NCI-H1417 treated with DMSO at 0.1 percent for 48 hours (cell line): Measurements from ENCODE around the gene YKT6.

Experiments
- DNase-seq: peaks from one replicate; lab custom pipeline; 2025; lab: John Stamatoyannopoulos, UW

The YKT6 gene

GRCh38 chr7:44218418-44219201 lies 17.8 kb downstream of the YKT6 start:
- DNase-seq: no peak

- DNase-seq: no peak
These were observed 18.7 kb downstream of the YKT6 start for GRCh38 chr7:44219371-44220045.

- no peak for DNase-seq
These were observed 19.2 kb downstream of the YKT6 start for GRCh38 chr7:44220046-44220357.

GRCh38 chr7:44220358-44221112 lies 19.8 kb downstream of the YKT6 start:
- no peak for DNase-seq

GRCh38 chr7:44221231-44221791 lies 20.5 kb downstream of the YKT6 start:
- no peak for DNase-seq

GRCh38 chr7:44222074-44222473 lies 21.3 kb downstream of the YKT6 start:
- DNase-seq: no peak

- no peak for DNase-seq
These were observed 22.0 kb downstream of the YKT6 start for GRCh38 chr7:44222776-44223261.

GRCh38 chr7:44223362-44224079 lies 22.7 kb downstream of the YKT6 start:
- DNase-seq: peak; percentile 27

GRCh38 chr7:44224080-44224973 lies 23.5 kb downstream of the YKT6 start:
- peak; percentile 56 for DNase-seq

GRCh38 chr7:44224974-44225565 lies 24.3 kb downstream of the YKT6 start:
- DNase-seq: no peak

- no peak for DNase-seq
These were observed 25.0 kb downstream of the YKT6 start for GRCh38 chr7:44225566-44226395.

GRCh38 chr7:44226396-44226753 lies 25.6 kb downstream of the YKT6 start:
- DNase-seq: no peak

GRCh38 chr7:44227911-44228310 lies 27.1 kb downstream of the YKT6 start:
- DNase-seq: no peak

- no peak for DNase-seq
These were observed 28.0 kb downstream of the YKT6 start for GRCh38 chr7:44228571-44229350.

- DNase-seq: no peak
These were observed 28.8 kb downstream of the YKT6 start for GRCh38 chr7:44229546-44230105.

GRCh38 chr7:44230286-44230685 lies 29.5 kb downstream of the YKT6 start:
- no peak for DNase-seq

GRCh38 chr7:44231088-44231487 lies 30.3 kb downstream of the YKT6 start:
- DNase-seq: no peak

GRCh38 chr7:44232396-44232795 lies 31.6 kb downstream of the YKT6 start:
- DNase-seq: no peak
